ENCODE data around the gene SPACA9.

The SPACA9 gene

DNA sequence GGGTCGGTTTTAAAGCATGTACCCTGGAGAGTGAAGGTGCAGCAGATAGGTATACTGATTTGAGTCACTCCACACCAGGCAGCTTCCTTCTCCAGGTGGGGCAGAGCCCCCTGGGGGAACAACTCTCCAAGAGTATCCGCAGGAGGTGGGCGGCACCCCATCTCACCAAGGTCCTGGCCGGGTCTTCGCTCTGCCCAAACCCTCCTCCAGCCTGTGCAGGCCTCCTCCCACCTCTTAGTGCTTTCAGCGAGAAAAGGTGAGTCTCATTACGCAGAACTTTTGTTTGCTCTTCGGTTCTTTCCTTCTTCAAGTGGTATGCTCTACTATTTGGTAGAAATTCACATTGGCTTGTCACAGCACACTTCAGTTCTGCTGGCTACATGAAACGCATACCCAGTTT, 13.7 kb downstream of the SPACA9 start:
- no peak for DNase-seq (ENCODE audit: low read depth)
- TF ChIP-seq, protein P1, sequence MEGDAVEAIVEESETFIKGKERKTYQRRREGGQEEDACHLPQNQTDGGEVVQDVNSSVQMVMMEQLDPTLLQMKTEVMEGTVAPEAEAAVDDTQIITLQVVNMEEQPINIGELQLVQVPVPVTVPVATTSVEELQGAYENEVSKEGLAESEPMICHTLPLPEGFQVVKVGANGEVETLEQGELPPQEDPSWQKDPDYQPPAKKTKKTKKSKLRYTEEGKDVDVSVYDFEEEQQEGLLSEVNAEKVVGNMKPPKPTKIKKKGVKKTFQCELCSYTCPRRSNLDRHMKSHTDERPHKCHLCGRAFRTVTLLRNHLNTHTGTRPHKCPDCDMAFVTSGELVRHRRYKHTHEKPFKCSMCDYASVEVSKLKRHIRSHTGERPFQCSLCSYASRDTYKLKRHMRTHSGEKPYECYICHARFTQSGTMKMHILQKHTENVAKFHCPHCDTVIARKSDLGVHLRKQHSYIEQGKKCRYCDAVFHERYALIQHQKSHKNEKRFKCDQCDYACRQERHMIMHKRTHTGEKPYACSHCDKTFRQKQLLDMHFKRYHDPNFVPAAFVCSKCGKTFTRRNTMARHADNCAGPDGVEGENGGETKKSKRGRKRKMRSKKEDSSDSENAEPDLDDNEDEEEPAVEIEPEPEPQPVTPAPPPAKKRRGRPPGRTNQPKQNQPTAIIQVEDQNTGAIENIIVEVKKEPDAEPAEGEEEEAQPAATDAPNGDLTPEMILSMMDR (IDR thresholded peaks at IDR 0.05; ENCODE audit: low read depth, low read length, missing control alignments) = no peak

DNA sequence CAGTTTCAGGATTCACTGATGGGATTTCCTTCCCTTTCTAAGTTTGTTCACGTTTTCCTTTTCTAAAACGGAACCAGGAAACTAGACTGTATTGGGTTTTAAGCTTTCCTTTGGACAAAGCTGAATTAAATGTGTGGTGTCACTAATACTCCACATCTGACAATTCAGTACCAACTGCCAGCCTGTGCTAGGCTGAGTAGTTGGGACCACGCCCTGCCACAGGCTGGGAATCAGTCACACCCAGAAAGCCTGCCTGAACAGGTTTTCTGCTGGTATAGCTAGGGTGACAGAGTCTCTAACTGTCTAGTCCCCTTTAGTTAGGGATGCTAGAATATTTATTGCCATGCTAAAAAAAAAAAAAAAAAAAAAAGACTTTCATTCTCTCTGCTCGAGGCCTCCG, 15.6 kb downstream of the SPACA9 start:
- no peak for DNase-seq (ENCODE audit: low read depth)
- TF ChIP-seq, protein P1 (IDR thresholded peaks at IDR 0.05; ENCODE audit: low read depth, low read length, missing control alignments) = no peak
- no peak overlapping the region for H3K4me3 ChIP-seq (ENCODE audit: low read depth, low read length)

More for the DNA sequence above, 13.7 kb downstream of the SPACA9 start:
- H3K4me3 ChIP-seq (ENCODE audit: low read depth, low read length) = no peak overlapping the region

DNA sequence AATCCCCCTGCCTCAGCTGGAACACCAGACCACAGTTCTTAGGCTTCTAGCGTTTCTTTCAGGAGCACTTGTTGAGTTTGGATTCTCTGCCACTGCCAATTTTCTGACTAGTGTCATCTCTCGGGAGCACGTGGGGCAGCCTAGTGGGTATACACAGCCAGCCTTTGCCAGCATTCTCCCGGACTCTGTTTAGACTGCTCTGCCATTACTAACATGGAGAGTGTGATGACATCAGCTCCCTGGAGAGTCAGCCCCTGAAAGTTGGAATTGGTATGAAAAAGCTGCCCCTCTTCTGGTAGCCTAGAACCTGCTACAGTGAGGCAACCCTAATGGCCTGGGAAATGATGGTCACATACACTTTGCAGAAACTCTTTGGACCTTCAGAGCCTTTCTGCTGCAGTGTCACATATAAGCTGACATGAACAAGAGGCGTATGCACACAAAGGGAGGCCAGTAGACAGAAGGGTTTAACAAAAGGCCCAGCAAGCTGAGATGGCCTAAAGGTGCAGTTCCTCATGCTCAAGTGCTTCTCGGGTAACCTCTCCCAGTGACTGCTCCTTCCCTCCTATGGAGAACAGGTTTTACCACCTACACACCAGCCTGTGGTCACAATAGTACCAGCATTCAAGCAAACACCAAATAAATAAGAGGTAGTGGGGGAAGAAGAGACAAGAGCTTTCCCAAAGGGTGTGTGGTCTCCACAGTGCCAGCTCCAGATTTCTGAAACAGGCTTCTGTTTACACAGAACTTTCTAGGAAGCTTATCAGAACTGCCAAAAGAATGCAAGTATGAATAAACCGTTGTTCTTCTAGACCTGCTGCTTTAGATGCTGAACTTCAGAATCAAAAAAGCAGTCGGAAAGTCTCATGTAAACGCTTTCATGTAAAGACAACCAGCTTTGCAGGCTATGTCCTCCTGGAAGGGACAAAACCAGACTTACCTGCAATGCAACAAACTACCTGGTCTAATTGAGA, 16.5 kb downstream of the SPACA9 start:
- no peak for DNase-seq (ENCODE audit: low read depth)
- TF ChIP-seq, protein P1 (IDR thresholded peaks at IDR 0.05; ENCODE audit: low read depth, low read length, missing control alignments) = no peak
- no peak overlapping the region for H3K4me3 ChIP-seq (ENCODE audit: low read depth, low read length)

DNA sequence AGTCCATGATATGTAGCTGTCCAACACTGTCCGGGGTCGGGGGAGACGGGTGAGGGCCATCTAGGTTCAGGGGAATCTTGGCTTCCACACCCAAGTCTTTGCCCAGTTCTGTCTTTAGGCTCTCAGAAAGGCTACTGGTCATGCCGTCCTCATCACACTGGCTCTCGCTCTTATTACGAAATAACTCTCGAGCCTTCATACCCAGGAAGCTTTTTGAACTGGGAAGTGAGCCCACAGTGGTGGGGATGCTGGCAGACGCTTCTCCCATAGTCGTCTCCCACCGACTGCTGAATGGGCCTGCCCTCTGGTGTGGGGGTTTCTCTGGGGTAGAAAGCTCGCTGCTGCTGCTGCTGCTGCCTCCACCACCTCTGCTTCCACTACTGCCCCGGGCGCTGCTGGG, 17.6 kb downstream of the SPACA9 start:
- no peak overlapping the region for H3K4me3 ChIP-seq (ENCODE audit: low read depth, low read length)
- TF ChIP-seq, protein P1 (IDR thresholded peaks at IDR 0.05; ENCODE audit: low read depth, low read length, missing control alignments) = no peak
- no peak for DNase-seq (ENCODE audit: low read depth)

DNA sequence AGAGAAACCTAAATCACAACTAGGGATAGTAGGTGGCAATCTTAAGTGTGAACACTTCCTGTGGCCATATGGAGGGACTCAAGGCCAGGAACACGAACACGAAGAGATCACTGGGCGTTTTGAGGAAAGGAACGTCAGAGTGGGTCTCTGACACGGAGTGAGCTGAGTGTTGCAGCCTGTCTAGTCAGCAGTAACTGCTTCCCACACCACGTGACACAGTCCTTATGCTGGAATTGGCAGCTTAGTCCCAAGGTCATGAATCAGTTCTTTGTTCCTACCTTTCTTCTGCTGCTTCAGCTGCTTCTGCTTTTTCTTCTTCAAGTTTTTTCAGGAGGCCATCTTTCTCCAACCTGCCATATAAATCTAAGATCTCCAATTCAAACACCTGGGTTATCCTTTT, 18.2 kb downstream of the SPACA9 start:
- TF ChIP-seq, protein P1 (IDR thresholded peaks at IDR 0.05; ENCODE audit: low read depth, low read length, missing control alignments) = no peak
- DNase-seq (ENCODE audit: low read depth) = no peak
- H3K4me3 ChIP-seq (ENCODE audit: low read depth, low read length) = no peak overlapping the region

DNA sequence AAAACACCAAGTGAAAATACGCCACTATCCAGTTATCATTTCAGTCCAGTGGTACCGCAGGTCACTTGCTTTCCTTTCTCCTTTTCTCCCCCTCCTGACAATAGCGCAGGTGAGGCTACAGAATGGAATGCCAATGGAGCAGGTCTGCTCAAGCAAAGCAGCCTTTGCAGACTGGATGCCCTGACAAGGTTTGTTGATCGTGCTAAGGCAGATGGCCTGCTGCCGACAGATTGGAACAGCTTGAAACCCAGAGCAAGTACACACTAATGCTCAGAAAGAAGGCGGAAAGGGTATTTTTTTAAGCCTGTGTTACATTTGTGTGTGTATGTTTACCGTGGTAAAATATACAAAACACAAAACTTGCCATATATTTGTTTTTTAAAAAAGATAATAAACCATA, 19.4 kb downstream of the SPACA9 start:
- DNase-seq (ENCODE audit: low read depth) = no peak
- H3K4me3 ChIP-seq (ENCODE audit: low read depth, low read length) = no peak overlapping the region
- TF ChIP-seq, protein P1 (IDR thresholded peaks at IDR 0.05; ENCODE audit: low read depth, low read length, missing control alignments) = no peak

Measured in GM12864 (cell line).